ENCODE results near the gene ROPN1.
A peak's percentile ranks its signal among the peaks of the same experiment; 100 is the strongest.
"Not testable (repeated sequence)": the region's sequence is repeated elsewhere in the genome, so short reads cannot be mapped to it uniquely, and the experiment has no call there.

Gene ROPN1

GRCh38 chr3:123991730-123992588 is at the start of gene ROPN1:
TSS of gene ROPN1 (minus strand) at chr3:123992124. CDS start at chr3:123980481, 11,643 bp downstream.
- DNase-seq (ENCODE audit: low read depth in 2 of 2), result not testable (repeated sequence)

GRCh38 chr3:124041553-124041952 is 49.6 kb upstream of the ROPN1 start:
- DNase-seq (ENCODE audit: low read depth in 2 of 2), result no peak

- DNase-seq (ENCODE audit: low read depth in 2 of 2), result peak in 1 of 2 experiments; percentile 13
These were observed 45.4 kb upstream of the ROPN1 start for GRCh38 chr3:124037326-124037725.

GRCh38 chr3:124036214-124036613 is 44.3 kb upstream of the ROPN1 start:
- DNase-seq (ENCODE audit: low read depth in 2 of 2), result not testable (repeated sequence)

- DNase-seq (ENCODE audit: low read depth in 2 of 2), result no peak
These were observed 43.7 kb upstream of the ROPN1 start for GRCh38 chr3:124035463-124036121.

GRCh38 chr3:124034844-124035152 is 42.9 kb upstream of the ROPN1 start:
- DNase-seq (ENCODE audit: low read depth in 2 of 2), result no peak

- no peak for DNase-seq (ENCODE audit: low read depth in 2 of 2)
These were observed 42.3 kb upstream of the ROPN1 start for GRCh38 chr3:124034016-124034843.

GRCh38 chr3:124033360-124034015 is 41.6 kb upstream of the ROPN1 start, which contains the start of gene KALRN:
TSS of gene KALRN (plus strand) at chr3:124033369.
- no peak for DNase-seq (ENCODE audit: low read depth in 2 of 2)

- DNase-seq (ENCODE audit: low read depth in 2 of 2), result peak; percentile 54 to 63
These were observed 41.0 kb upstream of the ROPN1 start for GRCh38 chr3:124032881-124033359.

- DNase-seq (ENCODE audit: low read depth in 2 of 2), result no peak
These were observed 40.5 kb upstream of the ROPN1 start for GRCh38 chr3:124032311-124032880.

- DNase-seq (ENCODE audit: low read depth in 2 of 2), result no peak
These were observed 34.6 kb upstream of the ROPN1 start for GRCh38 chr3:124026516-124026915.

- not testable (repeated sequence) for DNase-seq (ENCODE audit: low read depth in 2 of 2)
These were observed 31.6 kb upstream of the ROPN1 start for GRCh38 chr3:124023531-124023930.

- no peak for DNase-seq (ENCODE audit: low read depth in 2 of 2)
These were observed 27.4 kb upstream of the ROPN1 start for GRCh38 chr3:124019291-124019690.

GRCh38 chr3:124017502-124017901 is 25.6 kb upstream of the ROPN1 start:
- not testable (repeated sequence) for DNase-seq (ENCODE audit: low read depth in 2 of 2)

- DNase-seq (ENCODE audit: low read depth in 2 of 2), result not testable (repeated sequence)
These were observed 24.6 kb upstream of the ROPN1 start for GRCh38 chr3:124016483-124016882.

GRCh38 chr3:124014366-124014942 is 22.5 kb upstream of the ROPN1 start:
- no peak for DNase-seq (ENCODE audit: low read depth in 2 of 2)

GRCh38 chr3:124008321-124008720 is 16.4 kb upstream of the ROPN1 start:
- DNase-seq (ENCODE audit: low read depth in 2 of 2), result not testable (repeated sequence)

GRCh38 chr3:124007186-124007585 is 15.3 kb upstream of the ROPN1 start:
- no peak for DNase-seq (ENCODE audit: low read depth in 2 of 2)

- DNase-seq (ENCODE audit: low read depth in 2 of 2), result not testable (repeated sequence)
These were observed 10.6 kb upstream of the ROPN1 start for GRCh38 chr3:124002405-124003079.

GRCh38 chr3:124001366-124001765 is 9.4 kb upstream of the ROPN1 start:
- not testable (repeated sequence) for DNase-seq (ENCODE audit: low read depth in 2 of 2)
